ENCODE data around the gene GOLGA6D.
"Not testable (repeated sequence)": the region's sequence is repeated elsewhere in the genome, so short reads cannot be mapped to it uniquely, and the experiment has no call there.

Gene GOLGA6D

DNA sequence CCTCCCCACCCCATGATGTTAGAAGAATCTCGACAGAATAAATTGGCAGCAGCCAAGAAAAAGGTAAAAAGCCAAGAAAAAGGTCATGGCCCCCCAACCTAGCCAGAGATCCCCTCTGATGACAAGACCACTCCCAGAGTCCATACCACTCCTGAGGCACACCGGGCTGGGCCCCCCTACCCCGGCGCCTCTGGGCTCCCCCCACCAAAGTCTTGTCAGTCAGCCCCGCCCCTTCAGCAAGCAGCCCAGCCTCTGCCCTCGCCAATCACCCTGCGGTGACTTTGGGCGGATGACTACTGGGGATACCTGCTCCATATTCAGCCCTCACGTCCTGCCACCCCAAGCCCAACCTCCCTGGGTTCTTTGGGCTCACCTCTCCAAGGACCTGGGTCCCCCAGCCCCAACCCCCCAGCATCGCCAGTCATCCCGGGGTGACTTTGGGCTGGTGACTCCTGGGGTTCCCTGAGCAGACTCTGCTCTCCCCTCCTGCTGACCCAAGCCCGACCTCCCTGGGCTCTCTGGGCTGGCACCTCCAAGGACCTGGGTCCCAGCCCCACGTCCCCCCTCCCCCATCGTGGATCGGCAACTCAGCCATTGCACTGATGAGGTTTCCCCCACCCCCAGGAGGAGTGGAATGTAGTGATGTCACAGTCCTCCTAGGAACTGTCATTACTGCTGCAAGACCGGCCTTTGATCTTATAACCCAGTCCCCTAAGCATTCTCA is 23.9 kb upstream of the GOLGA6D start:
- not testable (repeated sequence) for H3K27me3 Mint-ChIP-seq (ENCODE audit: low read depth); H3K27ac Mint-ChIP-seq; H3K4me1 Mint-ChIP-seq (ENCODE audit: low read depth); H3K36me3 Mint-ChIP-seq (ENCODE audit: low read depth); H3K9me3 Mint-ChIP-seq; H3K4me3 Mint-ChIP-seq

- not testable (repeated sequence) for H3K36me3 Mint-ChIP-seq (ENCODE audit: low read depth); H3K9me3 Mint-ChIP-seq; H3K4me1 Mint-ChIP-seq (ENCODE audit: low read depth); H3K27ac Mint-ChIP-seq; H3K27me3 Mint-ChIP-seq (ENCODE audit: low read depth); H3K4me3 Mint-ChIP-seq
Observed at GRCh38 chr15:75259873-75260272, 22.8 kb upstream of the GOLGA6D start.

- not testable (repeated sequence) for H3K4me3 Mint-ChIP-seq; H3K4me1 Mint-ChIP-seq (ENCODE audit: low read depth); H3K27me3 Mint-ChIP-seq (ENCODE audit: low read depth); H3K36me3 Mint-ChIP-seq (ENCODE audit: low read depth); H3K9me3 Mint-ChIP-seq; H3K27ac Mint-ChIP-seq
Observed at GRCh38 chr15:75273751-75274359, 8.8 kb upstream of the GOLGA6D start.

- H3K9me3 Mint-ChIP-seq; H3K4me1 Mint-ChIP-seq (ENCODE audit: low read depth); H3K27me3 Mint-ChIP-seq (ENCODE audit: low read depth); H3K4me3 Mint-ChIP-seq; H3K36me3 Mint-ChIP-seq (ENCODE audit: low read depth); H3K27ac Mint-ChIP-seq: not testable (repeated sequence)
Observed at GRCh38 chr15:75274509-75275107, 8.0 kb upstream of the GOLGA6D start.

GRCh38 chr15:75275617-75276016 is 7.0 kb upstream of the GOLGA6D start:
- not testable (repeated sequence) for H3K36me3 Mint-ChIP-seq (ENCODE audit: low read depth); H3K9me3 Mint-ChIP-seq; H3K4me3 Mint-ChIP-seq; H3K27me3 Mint-ChIP-seq (ENCODE audit: low read depth); H3K27ac Mint-ChIP-seq; H3K4me1 Mint-ChIP-seq (ENCODE audit: low read depth)

DNA sequence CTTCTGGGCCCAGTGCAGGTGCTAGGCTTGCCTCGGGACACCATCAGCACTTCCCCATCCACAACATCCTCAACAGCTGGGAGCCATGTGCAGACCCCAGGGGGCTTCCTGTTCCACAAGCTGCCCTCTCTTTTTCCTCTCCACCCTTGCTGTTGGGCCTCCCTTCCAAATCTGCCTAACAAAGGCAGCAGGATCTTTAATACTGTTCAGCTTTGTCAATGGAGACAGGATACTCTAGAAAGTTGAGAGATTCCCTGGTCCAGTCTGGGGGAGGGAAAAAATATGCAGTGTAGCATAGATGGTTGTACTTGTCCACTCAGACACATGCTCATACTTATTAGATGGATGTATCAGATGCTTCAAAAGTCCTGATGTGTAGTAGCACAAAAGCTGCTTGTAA is 4.1 kb upstream of the GOLGA6D start:
- H3K27me3 Mint-ChIP-seq (ENCODE audit: low read depth); H3K36me3 Mint-ChIP-seq (ENCODE audit: low read depth); H3K9me3 Mint-ChIP-seq; H3K4me3 Mint-ChIP-seq; H3K27ac Mint-ChIP-seq; H3K4me1 Mint-ChIP-seq (ENCODE audit: low read depth): not testable (repeated sequence)

DNA sequence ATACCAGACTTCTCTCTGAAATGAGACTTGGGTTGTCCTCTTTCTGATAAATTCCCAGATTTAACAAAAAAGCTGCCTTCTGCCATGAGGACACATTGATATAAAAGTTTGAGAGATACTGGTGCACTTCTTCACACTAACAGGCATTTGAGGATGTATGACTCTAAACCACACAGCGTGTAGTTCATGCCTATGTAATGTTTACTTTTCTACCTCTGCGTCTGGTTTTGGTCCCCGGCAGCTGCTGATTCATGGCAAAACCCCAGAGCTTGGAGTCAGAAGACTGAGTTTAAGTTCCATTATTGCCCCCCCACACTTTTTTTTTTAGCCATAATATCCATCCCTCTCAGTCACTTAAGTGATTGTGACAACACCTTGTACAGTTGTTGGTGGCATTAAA is 1.5 kb downstream of the GOLGA6D start:
- H3K27ac Mint-ChIP-seq; H3K4me3 Mint-ChIP-seq; H3K4me1 Mint-ChIP-seq (ENCODE audit: low read depth); H3K36me3 Mint-ChIP-seq (ENCODE audit: low read depth); H3K9me3 Mint-ChIP-seq; H3K27me3 Mint-ChIP-seq (ENCODE audit: low read depth): not testable (repeated sequence)

DNA sequence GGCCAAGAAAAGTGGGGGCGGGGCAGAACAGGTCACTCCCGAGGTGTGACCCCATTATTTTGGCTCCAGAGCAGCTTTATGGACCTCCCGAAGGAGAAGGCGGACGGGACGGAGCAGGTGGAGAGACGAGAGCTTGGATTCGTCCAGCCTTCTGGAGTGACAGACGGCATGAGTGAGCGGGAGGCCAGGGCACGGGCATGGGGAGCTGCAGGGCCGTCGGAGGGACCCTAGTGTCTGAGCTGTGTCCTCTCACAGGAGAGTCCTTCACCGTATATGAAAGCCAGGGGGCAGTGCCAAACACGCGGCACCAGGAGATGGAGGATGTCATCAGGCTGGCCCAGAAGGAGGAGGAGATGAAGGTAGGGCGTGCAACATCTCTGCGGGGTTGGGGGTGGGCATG is 11.0 kb downstream of the GOLGA6D start:
- not testable (repeated sequence) for H3K36me3 Mint-ChIP-seq (ENCODE audit: low read depth); H3K4me3 Mint-ChIP-seq; H3K27ac Mint-ChIP-seq; H3K27me3 Mint-ChIP-seq (ENCODE audit: low read depth); H3K4me1 Mint-ChIP-seq (ENCODE audit: low read depth); H3K9me3 Mint-ChIP-seq

GRCh38 chr15:75298541-75299310 is 16.1 kb downstream of the GOLGA6D start:
- H3K9me3 Mint-ChIP-seq; H3K27me3 Mint-ChIP-seq (ENCODE audit: low read depth); H3K36me3 Mint-ChIP-seq (ENCODE audit: low read depth); H3K4me1 Mint-ChIP-seq (ENCODE audit: low read depth); H3K27ac Mint-ChIP-seq; H3K4me3 Mint-ChIP-seq: not testable (repeated sequence)

DNA sequence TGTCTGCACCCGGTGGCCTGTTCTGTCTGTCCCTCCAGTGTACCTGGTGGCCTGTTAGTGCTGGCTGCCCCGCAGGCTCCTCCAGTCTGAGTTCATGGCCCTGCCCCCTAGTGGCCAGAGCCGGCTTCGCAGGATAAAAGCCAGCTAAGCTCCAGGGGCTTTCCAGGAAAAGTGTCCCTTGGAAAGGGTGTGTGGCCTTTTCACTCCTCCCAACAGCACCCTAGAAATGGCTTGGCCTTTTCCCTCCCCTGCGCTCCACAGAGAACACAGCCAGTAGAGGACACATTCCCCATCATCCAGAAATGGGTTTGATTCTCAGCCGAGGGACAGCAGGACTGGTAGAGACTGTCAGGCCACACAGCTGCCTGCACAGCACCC is 16.7 kb downstream of the GOLGA6D start:
- not testable (repeated sequence) for H3K4me1 Mint-ChIP-seq (ENCODE audit: low read depth); H3K36me3 Mint-ChIP-seq (ENCODE audit: low read depth); H3K27ac Mint-ChIP-seq; H3K4me3 Mint-ChIP-seq; H3K9me3 Mint-ChIP-seq; H3K27me3 Mint-ChIP-seq (ENCODE audit: low read depth)

DNA sequence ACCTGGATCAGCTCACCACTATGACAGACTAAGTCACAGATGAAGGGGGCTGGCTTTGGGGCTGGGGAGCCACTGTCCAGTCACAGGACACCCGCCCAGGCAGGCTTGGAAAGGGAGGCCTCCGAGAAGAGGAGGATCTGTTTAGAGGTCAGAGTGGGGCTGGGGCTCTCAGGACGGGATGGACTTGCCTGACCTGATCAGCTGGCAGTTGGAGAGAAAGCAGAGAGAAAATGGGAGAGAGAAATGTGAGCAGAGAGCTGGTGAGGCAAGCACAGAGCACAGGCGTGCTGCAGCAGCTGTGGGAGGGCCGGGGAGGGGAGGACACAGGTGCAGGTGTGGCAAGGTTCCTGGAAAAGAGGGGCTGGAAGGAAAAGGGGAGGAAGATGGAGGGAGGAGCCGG is 17.4 kb downstream of the GOLGA6D start:
- H3K4me3 Mint-ChIP-seq; H3K9me3 Mint-ChIP-seq; H3K36me3 Mint-ChIP-seq (ENCODE audit: low read depth); H3K4me1 Mint-ChIP-seq (ENCODE audit: low read depth); H3K27ac Mint-ChIP-seq: not testable (repeated sequence)
- peaks cover 12% of the 10 kb centered on the region for H3K27me3 Mint-ChIP-seq (ENCODE audit: low read depth)

- Mint-ChIP-seq H3K4me3 (no peak overlapping the region), H3K9me3 (no peaks in the 10 kb centered on the region), H3K27me3 (ENCODE audit: low read depth) (peaks cover 31% of the 10 kb centered on the region), H3K27ac (no peak overlapping the region), H3K4me1 (ENCODE audit: low read depth) (no peaks in the 10 kb centered on the region), H3K36me3 (ENCODE audit: low read depth) (no peaks in the 10 kb centered on the region)
Observed at GRCh38 chr15:75302318-75302717, 19.7 kb downstream of the GOLGA6D start.

DNA sequence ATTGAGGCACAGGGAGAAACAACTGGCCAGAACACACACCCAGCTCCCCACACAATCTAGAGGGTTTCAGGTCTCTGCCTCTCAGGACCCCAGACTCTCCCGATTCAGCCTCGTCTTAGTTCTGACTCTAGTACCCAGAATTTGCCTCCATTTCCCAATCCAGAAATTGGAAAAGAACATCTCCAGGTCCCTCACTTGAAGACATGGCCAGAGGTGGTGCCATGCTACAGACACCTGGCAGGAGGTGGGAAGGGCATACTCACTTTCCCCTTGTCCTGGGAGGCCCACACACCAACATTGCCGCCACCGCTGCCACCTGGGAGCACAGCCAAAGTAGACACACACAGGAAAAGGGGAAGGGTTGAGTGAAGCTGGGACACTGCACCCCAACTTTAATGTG is 20.1 kb downstream of the GOLGA6D start:
- not testable (repeated sequence) for H3K9me3 Mint-ChIP-seq; H3K27ac Mint-ChIP-seq; H3K36me3 Mint-ChIP-seq (ENCODE audit: low read depth); H3K4me1 Mint-ChIP-seq (ENCODE audit: low read depth); H3K4me3 Mint-ChIP-seq
- peaks cover 34% of the 10 kb centered on the region for H3K27me3 Mint-ChIP-seq (ENCODE audit: low read depth)

DNA sequence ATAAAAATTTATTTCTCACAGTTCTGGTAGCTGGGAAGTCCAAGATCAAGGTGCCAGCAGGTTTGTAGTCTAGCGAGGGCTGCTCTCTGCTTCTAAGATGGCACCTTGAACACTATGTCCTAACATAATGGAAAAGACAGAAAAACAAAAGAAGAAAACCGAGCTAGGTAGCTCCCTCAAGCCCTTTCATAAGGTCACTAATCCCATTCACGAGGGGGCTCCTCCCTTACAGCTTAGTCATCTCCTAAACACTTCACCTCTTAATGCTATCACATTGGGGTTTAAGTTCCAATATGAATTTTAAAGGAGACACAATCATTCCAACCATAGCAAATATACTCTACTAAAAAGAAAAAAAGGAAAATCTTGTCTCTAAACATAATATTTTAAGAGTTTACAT is 23.6 kb downstream of the GOLGA6D start:
- H3K27ac Mint-ChIP-seq = no peak overlapping the region
- no peaks in the 10 kb centered on the region for H3K9me3 Mint-ChIP-seq
- H3K27me3 Mint-ChIP-seq (ENCODE audit: low read depth) = peaks cover 60% of the 10 kb centered on the region
- H3K36me3 Mint-ChIP-seq (ENCODE audit: low read depth) = no peaks in the 10 kb centered on the region
- no peaks in the 10 kb centered on the region for H3K4me1 Mint-ChIP-seq (ENCODE audit: low read depth)
- no peak overlapping the region for H3K4me3 Mint-ChIP-seq

DNA sequence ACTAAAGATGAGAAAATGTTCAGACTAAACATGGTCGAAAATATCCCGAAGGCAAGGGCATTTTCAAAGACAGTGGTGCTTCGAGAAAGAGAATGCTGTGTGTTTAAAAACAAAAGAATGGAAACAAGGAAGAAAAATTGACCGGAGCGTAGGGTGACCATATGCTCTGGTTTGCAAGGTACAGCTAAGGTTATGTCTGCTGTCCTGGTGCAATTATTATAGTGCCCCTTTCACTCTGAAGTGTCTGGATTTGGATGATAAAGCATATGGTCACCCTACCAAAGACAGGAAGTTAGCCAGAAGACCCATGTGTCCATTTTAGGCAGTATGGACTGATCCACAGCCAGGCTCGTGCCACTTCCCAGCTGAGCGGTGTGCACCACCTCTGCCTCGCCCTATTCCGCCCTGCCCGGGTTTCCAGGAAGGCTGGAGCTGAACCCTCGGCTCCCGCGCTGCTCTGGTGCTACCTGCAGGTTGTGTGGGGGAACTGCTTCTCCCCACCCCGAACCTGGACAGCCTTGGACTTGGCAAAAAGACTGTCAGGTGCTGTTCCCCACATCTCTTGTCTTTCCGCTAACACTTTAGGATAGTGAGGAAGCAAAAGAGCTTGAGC is 25.2 kb downstream of the GOLGA6D start:
- Mint-ChIP-seq H3K27ac (no peak overlapping the region), H3K27me3 (ENCODE audit: low read depth) (peaks cover 64% of the 10 kb centered on the region), H3K4me3 (no peak overlapping the region), H3K36me3 (ENCODE audit: low read depth) (no peaks in the 10 kb centered on the region), H3K4me1 (ENCODE audit: low read depth) (no peaks in the 10 kb centered on the region), H3K9me3 (no peaks in the 10 kb centered on the region)

All from T-helper 1 cell treated with Interleukin-12 subunit alpha and Interleukin-12 subunit beta and Interleukin-4 antibody, amounts not matched to agents 30 μg/mL and 1 μg/mL, for 36 hours (primary cell).